ENCODE measurements around the gene AQR. TPM values are rescaled to one million over a fixed set of nuclear protein-coding genes. Genes with fewer than 3 reads are reported as not detected.

The AQR gene
- total RNA-seq, 1 experiment from 2014 or later = 18.0 TPM

- DNase-seq (ENCODE audit: low spot score) = no peak
Observed at GRCh38 chr15:34879107-34879506, 90.4 kb downstream of the AQR start.

DNA sequence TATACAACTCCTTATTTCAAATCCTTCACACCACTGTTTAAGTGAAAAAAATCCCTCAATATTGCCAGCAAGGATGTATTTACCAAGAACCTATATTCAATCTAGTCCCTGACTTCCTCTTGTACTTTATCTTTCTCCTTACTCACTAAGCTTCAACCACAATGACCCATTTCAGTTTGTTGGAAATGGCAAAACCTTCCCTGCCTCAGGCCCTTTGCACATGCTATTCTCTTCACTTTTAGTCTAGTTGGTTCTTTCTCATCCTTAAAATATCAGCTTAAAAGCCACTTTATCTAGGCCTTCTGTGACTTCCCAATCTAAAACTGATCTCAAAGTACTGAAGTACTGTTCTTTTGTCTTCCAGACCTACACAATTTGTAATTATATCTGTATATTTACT is 92.9 kb downstream of the AQR start:
- no peak for DNase-seq (ENCODE audit: low spot score)

DNA sequence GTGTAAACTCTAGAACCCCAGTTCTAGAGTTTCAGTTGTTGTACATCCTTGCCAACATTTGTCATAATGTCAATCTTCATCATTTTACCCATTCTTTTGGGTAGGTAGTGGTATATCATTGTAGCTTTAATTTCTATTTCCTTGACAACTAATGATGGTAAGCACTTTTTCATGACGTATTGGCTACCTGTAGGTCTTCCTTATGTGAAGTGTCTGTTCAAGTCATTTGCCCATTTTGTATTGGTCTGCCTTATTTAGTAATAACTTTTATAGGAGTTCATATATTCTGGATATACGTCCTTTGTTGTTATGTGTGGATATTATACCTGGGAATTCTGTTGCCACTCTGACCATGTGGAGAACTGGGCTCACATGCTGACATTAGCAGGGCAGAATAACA is 100.4 kb downstream of the AQR start:
- no peak for DNase-seq (ENCODE audit: low spot score)

GRCh38 chr15:34865531-34865930 is 104.0 kb downstream of the AQR start:
- no peak for DNase-seq (ENCODE audit: low spot score)

DNA sequence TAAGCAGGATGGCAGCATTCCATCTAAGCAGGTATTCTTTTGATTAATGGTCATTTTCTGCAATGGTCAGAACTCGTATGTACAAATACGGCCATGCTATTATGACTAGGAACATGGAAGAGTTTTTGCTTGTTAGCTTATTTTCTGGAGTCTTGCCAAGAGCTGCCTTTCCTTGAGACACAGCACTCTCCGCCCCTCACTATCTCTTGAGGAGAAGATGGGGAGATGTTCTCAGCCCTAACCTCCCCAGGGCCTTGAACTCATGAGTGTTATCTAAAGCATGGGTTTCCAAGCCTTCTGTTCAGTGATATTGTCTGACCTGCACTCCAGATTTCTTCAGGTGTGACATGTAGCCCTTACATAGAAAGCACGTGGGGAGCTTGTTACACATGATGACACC is 108.3 kb downstream of the AQR start:
- no peak for DNase-seq (ENCODE audit: low spot score)

GRCh38 chr15:34855893-34856292 is 113.6 kb downstream of the AQR start:
- no peak for DNase-seq (ENCODE audit: low spot score)

DNA sequence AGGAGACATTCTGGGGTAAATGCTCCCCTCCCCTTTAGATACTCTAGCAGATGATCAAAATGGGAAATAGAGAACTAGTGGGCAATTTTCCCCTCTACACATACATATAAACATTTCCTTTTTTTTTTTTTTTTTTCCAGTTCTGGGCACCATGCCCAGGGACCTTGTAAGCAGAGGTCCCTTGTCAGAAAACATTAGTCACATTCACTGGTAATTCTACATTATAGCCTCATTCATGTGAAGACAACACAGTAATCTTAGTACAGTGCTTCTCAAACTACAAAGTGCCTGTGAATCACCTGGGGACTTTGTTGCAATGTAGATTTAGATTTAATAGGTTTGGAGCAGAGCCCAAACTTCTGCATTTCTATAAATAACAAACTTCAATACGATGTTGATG is 114.1 kb downstream of the AQR start:
- DNase-seq (ENCODE audit: low spot score) = no peak

GRCh38 chr15:34854232-34854631 is 115.3 kb downstream of the AQR start:
- DNase-seq (ENCODE audit: low spot score) = no peak

DNA sequence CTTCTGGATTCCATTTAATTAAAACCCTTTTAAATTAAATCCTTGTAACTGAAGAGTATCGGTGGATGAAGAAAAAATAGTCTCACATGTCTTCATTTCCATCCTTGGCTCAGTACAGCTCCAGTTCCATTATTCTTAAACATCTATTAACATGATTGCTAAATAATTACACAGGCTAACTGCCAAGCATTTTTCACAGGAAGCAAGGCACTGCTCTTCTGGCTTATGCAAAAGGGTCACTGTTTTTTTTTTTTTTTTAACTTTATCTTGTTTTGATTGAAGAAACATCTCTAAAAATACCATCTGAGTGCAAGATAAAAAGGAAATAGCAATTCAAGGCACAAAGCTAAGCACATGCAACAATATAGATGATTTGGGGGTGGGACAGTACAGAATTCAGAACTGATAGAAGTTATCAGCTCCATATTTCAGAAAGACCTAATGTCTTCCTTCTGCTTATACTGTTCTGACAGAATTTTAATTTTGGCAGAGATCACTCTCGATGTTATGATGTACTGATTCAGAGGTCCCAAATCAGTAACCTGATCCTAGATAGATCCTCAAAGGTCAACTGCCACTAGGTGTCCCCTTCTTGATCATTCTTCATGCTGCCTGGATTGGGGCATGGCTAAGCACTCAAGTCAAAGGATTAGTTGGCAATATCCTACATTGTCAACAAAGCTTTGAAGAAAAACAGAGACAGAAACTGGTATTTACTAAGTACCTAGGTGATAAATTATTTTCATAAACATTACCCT is 116.4 kb downstream of the AQR start:
- peak; percentile 11 for DNase-seq (ENCODE audit: low spot score)

GRCh38 chr15:34851751-34852150 is 117.8 kb downstream of the AQR start:
- DNase-seq (ENCODE audit: low spot score) = no peak

GRCh38 chr15:34851007-34851406 is 118.5 kb downstream of the AQR start:
- no peak for DNase-seq (ENCODE audit: low spot score)

DNA sequence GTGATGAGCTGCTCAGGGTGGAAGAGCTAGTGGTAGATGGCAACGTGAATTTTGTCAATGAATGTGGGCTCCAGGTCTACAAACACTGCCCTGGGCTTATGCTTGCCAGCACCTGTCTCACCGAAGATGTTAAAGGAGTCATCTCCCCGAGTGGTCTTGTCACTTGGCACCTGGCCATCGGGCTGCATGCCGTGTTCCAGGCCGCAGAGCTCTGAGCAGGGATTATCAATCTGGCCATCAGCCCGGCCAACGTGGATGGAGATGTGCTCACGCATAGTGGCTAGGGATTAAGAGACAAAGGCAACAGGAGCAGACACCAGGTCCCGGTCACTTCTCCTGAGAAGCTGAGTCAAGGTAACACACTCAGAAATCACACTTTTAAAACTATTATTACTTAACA is 119.4 kb downstream of the AQR start:
- no peak for DNase-seq (ENCODE audit: low spot score)

- no peak for DNase-seq (ENCODE audit: low spot score)
Observed at GRCh38 chr15:34849364-34849959, 120.1 kb downstream of the AQR start.

- DNase-seq (ENCODE audit: low spot score) = no peak
Observed at GRCh38 chr15:34847598-34847997, 121.9 kb downstream of the AQR start.

GRCh38 chr15:34841262-34841725 is 128.2 kb downstream of the AQR start:
- DNase-seq (ENCODE audit: low spot score) = no peak

- DNase-seq (ENCODE audit: low spot score) = no peak
Observed at GRCh38 chr15:34838282-34838681, 131.3 kb downstream of the AQR start.

GRCh38 chr15:34837246-34838016 is 132.1 kb downstream of the AQR start:
- DNase-seq (ENCODE audit: low spot score) = no peak

DNA sequence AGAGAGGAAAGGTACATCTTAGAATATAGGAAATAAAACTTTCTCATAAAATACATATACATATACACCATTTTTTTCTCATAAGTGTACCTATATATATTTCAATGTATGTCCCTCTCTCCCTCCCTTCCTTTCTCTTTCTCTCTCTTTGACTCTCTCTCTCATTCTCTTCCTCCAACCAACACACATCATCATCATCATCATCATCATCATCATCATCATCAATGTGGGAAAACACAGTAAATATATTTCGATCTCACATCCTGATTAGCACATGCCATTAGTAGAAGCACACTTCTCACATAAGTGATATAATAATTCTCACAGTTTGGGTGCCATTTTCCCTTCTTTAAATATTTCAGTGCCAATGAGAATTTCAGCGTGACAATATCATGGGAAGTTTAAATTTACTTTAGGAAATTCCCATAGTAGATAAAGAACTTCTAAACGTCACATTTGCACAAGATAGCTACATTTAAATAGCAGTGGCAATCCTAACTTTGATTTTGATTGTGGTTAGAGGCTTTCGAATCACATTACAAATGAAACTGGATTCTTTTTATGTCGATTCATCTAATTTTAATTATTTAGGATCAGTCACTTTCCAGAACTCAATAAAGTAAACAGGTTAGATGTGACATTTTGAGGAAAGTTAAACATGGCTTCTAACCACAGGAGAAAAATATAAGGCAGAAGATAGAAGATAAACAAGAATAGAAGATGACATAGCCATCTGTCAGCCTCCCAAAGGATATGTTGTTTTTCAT is 141.2 kb downstream of the AQR start:
- DNase-seq (ENCODE audit: low spot score) = no peak

DNA sequence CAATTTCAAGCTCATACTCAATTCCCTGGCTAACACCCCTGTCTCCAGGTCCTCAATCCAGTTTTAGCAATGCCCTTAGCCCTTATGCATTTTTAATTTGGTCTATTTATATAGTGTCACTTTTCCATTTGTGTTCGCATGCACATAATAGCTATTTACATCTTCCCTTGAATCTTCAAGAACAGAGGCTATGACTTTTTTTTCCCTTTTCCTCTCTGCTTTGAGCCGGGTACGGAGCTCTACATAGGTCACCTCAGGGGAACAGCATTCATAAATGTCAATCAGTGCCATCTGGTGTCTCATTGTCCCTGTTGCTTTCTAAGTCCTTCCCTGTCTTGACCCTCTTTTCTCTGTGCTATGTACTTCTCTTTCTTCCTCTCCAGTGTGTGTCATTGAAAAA is 147.7 kb downstream of the AQR start:
- DNase-seq (ENCODE audit: low spot score) = no peak

DNA sequence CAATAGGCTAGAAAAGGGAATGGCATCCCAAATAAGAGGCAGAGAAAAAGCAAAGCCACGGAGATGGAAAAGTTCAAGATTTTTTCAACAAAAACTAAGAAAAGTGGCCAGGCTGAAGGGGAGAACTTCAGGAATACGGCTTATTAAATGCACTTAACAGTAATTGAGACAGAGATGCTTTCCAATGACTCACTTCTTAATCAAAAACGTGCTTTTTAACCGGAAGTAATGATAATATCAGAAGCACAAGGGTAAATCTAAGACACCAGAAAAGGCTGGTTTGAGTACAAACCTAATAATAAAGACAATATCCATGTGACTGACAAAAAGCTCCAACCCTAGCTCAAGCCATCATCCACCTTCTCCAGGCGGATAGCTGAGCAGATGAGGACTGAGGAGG is 149.4 kb downstream of the AQR start:
- DNase-seq (ENCODE audit: low spot score) = no peak

- no peak for DNase-seq (ENCODE audit: low spot score)
Observed at GRCh38 chr15:34818526-34818925, 151.0 kb downstream of the AQR start.

DNA sequence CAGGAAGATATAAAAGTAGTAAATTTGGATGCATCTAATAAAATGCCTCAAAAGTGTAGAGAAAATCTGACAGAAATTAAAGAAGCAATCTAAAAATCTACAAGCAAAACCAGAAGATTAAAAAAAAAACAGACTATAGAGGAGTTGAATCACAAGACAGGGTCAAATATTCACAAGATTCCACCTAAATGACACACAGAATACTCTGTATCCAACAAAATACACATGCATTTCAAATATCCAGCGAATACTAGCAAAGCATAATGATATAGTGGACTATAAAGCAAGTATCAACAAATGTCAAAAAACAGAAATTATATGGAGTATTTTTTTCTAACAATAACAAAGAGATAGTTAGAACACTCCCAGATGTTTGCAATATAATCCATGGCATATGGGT is 153.7 kb downstream of the AQR start:
- no peak for DNase-seq (ENCODE audit: low spot score)
